Measurements from ENCODE around the gene ARMC6.

GRCh38 chr19:18991468-18991867, 41.9 kb upstream of the ARMC6 start:
- TF ChIP-seq POLR2AphosphoS5 (IDR thresholded peaks at IDR 0.05; ENCODE audit: low read depth, low read length) (no peak), POLR2A (IDR thresholded peaks at IDR 0.05; ENCODE audit: low read depth, low read length) (no peak)

Measured in GM12891 (cell line).